HCT116 (cell line): Measurements from ENCODE around the gene RRM1. TPM values are rescaled to one million over a fixed set of nuclear protein-coding genes. Genes with fewer than 3 reads are reported as not detected.
"Not testable (repeated sequence)": the region's sequence is repeated elsewhere in the genome, so short reads cannot be mapped to it uniquely, and the experiment has no call there.

Experiments used
- ATAC-seq: fragments of 200-7000 bp; cut with Tn5 transposase; 2 replicates; pipeline ENCODE4 v1.9.1; 2020; ENCODE audit warnings: mild to moderate bottlenecking, moderate library complexity
- BruUV-seq: library from RNA; stranded (reverse); fragments of 400-500 nt; replicated peaks from 2 replicates; lab custom pipeline; 2021; lab: Mats Ljungman, UMichigan
- CTCF ChIA-PET: fragments of 300-600 bp; sonication (Branson Sonifier 250); formaldehyde crosslinking; loops from one replicate; lab custom pipeline; 2021; ENCODE audit warnings: antibody characterized with exemption; lab: Charles Lee
- POLR2A ChIA-PET: fragments of 300-600, 350-600 bp; sonication (Branson Sonifier 250); formaldehyde crosslinking; loops from one replicate; lab custom pipeline; 2021; ENCODE audit warnings: antibody characterized with exemption; lab: Charles Lee
- RAD21 ChIA-PET, 2 experiments: fragments of 300-600 bp; sonication (Branson Sonifier 250); formaldehyde crosslinking; loops; one replicate each; lab custom pipeline; 2023; ENCODE audit warnings: low total read pairs in 2 of 2; ENCODE audit not compliant: uncharacterized antibody in 2 of 2, unreplicated experiment in 2 of 2, low non-redundant PET in 1 of 2; lab: Charles Lee
- DNase-seq: peaks from one replicate; pipeline ENCODE4 v3.0.0-alpha.2; 2010; ENCODE audit warnings: low read depth, low spot score
- H2AFZ ChIP-seq: fragments of 200-600 bp; shearing (Covaris generic), sonication (generic); 2 replicates; pipeline ENCODE4 v1.6.1; 2017; ENCODE audit warnings: low read depth, mixed run types, mixed read lengths, antibody characterized with exemption, low read length; ENCODE audit not compliant: poor library complexity, severe bottlenecking
- H3K27ac ChIP-seq: 2 replicates; pipeline ENCODE4 v1.5.1; 2012; ENCODE audit warnings: low read depth, low read length
- H3K27me3 ChIP-seq: fragments of 200-600 bp; sonication (generic); 2 replicates; pipeline ENCODE4 v1.6.1; 2016; ENCODE audit warnings: mixed run types, low read length, mixed read lengths; ENCODE audit not compliant: insufficient read depth
- H3K36me3 ChIP-seq, 2 experiments: fragments of 200-500 bp in 1 of 2; fragments of 200-600 bp in 1 of 2; sonication (Bioruptor generic) in 1 of 2; sonication (generic) in 1 of 2; 2 replicates each; pipeline versions ENCODE4 v1.5.1 to v1.6.1; 2014 to 2016; ENCODE audit warnings: low read length in 2 of 2, inconsistent platforms in 1 of 2, mixed read lengths in 1 of 2, mixed run types in 1 of 2; ENCODE audit not compliant: insufficient read depth in 2 of 2, control insufficient read depth in 1 of 2
- H3K4me1 ChIP-seq, 2 experiments: fragments of 200-600 bp in 1 of 2; sonication (generic) in 1 of 2; 2 replicates each; pipeline versions ENCODE4 v1.5.1 to v1.6.1; 2012 to 2017; ENCODE audit warnings: low read length in 2 of 2, inconsistent platforms in 1 of 2, mild to moderate bottlenecking in 1 of 2, mixed read lengths in 1 of 2, mixed run types in 1 of 2, moderate library complexity in 1 of 2; ENCODE audit not compliant: insufficient read depth in 2 of 2, control insufficient read depth in 1 of 2
- H3K4me2 ChIP-seq: fragments of 200-600 bp; sonication (generic); 2 replicates; pipeline ENCODE4 v1.6.1; 2017; ENCODE audit warnings: mixed run types, low read length, mixed read lengths
- H3K4me3 ChIP-seq, 2 experiments: fragments of 200-600 bp in 1 of 2; sonication (generic) in 1 of 2; replicated peaks in 1 of 2; 2 replicates each; pipeline ENCODE4 v1.5.1; 2011 to 2016; ENCODE audit warnings: low read length in 2 of 2, control low read depth in 1 of 2, low read depth in 1 of 2, mild to moderate bottlenecking in 1 of 2, mixed read lengths in 1 of 2, mixed run types in 1 of 2
- H3K79me2 ChIP-seq: fragments of 200-600 bp; sonication (generic); 2 replicates; pipeline ENCODE4 v1.6.1; 2017; ENCODE audit warnings: mild to moderate bottlenecking, mixed run types, low read length, moderate library complexity, mixed read lengths; ENCODE audit not compliant: insufficient read depth
- H3K9ac ChIP-seq: fragments of 200-600 bp; sonication (generic); 2 replicates; pipeline ENCODE4 v1.6.1; 2016; ENCODE audit warnings: low read length, mixed read lengths
- H3K9me2 ChIP-seq: fragments of 200-600 bp; sonication (generic), shearing (Covaris generic); 2 replicates; pipeline ENCODE4 v1.6.1; 2017; ENCODE audit warnings: mixed run types, mild to moderate bottlenecking, moderate library complexity; ENCODE audit not compliant: insufficient read depth
- H3K9me3 ChIP-seq, 2 experiments: fragments of 200-500 bp in 1 of 2; fragments of 200-600 bp in 1 of 2; sonication (Bioruptor generic) in 1 of 2; sonication (generic) in 1 of 2; 2 replicates each; pipeline ENCODE4 v1.6.1; 2014 to 2017; ENCODE audit warnings: low read length in 2 of 2, mixed read lengths in 2 of 2, inconsistent platforms in 1 of 2, low read depth in 1 of 2, mild to moderate bottlenecking in 1 of 2, mixed run types in 1 of 2, moderate library complexity in 1 of 2; ENCODE audit not compliant: control insufficient read depth in 1 of 2, insufficient read depth in 1 of 2
- H4K20me1 ChIP-seq: fragments of 200-600 bp; sonication (generic), shearing (Covaris generic); 2 replicates; pipeline ENCODE4 v1.6.1; 2017; ENCODE audit warnings: mixed run types, mild to moderate bottlenecking, moderate library complexity; ENCODE audit not compliant: insufficient read depth
- ATF3 ChIP-seq: IDR thresholded peaks from 2 replicates; pipeline ENCODE4 v1.6.1; 2012
- CBX3 ChIP-seq: IDR thresholded peaks from 2 replicates; pipeline ENCODE4 v1.6.1; 2012; ENCODE audit warnings: low read depth
- EZH2phosphoT487 ChIP-seq: fragments of 200-600 bp; IDR thresholded peaks from 2 replicates; pipeline ENCODE4 v1.6.1; 2018; ENCODE audit warnings: antibody characterized with exemption, borderline replicate concordance
- FOSL1 ChIP-seq: IDR thresholded peaks from 2 replicates; pipeline ENCODE4 v1.6.1; 2012; ENCODE audit warnings: low read depth
- POLR2A ChIP-seq: IDR thresholded peaks from 2 replicates; pipeline ENCODE4 v1.7.0; 2011; ENCODE audit warnings: borderline replicate concordance; ENCODE audit not compliant: insufficient read depth, insufficient read length; ENCODE audit errors: extremely low read depth
- RAD21 ChIP-seq: IDR thresholded peaks from 2 replicates; pipeline ENCODE4 v1.6.1; 2012; ENCODE audit warnings: low read depth, mild to moderate bottlenecking
- SP1 ChIP-seq: IDR thresholded peaks from 2 replicates; pipeline ENCODE4 v1.6.1; 2012; ENCODE audit warnings: low read depth
- SRF ChIP-seq: IDR thresholded peaks from 2 replicates; pipeline ENCODE4 v1.6.1; 2012; ENCODE audit warnings: low read depth
- ZFX ChIP-seq: fragments of 450-650 bp; IDR thresholded peaks from 2 replicates; pipeline ENCODE4 v1.6.1; 2017
- intact Hi-C: fragments of 100-400 bp; cut with micrococcal nuclease; formaldehyde crosslinking; loops from 2 replicates; pipeline ENCODE4 v1.10.0; 2022
- total RNA-seq: library from RNA; stranded (reverse); gene quantifications from one replicate; pipeline ENCODE4 v1.2.1, GENCODE V29; 2021; ENCODE audit not compliant: unreplicated experiment
- TF ChIP-seq, protein P1 (sequence below): IDR thresholded peaks from 2 replicates; pipeline ENCODE4 v1.6.1; 2012; ENCODE audit warnings: low read depth

The RRM1 gene
- total RNA-seq, 1 experiment from 2014 or later: 134 TPM

DNA sequence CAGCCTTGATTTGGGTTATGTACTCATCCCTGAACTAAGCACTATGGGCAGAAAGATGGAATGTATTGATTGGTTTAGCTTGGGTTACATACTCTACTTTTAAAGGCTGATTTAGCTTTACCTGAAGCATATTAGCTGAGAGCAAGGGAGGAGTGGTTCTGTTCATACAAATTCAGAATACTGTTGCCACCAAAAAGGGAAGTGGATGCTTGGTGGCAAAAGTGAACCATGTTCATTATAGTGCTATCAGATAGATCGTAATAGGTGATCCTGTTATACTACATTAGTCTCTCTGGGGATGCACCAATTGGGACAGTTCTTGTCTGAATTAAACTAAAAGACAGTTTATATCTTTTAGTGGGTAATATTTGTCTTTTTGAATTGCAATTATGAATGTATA is 44.5 kb upstream of the RRM1 start (continued):
- TF ChIP-seq, protein P1, sequence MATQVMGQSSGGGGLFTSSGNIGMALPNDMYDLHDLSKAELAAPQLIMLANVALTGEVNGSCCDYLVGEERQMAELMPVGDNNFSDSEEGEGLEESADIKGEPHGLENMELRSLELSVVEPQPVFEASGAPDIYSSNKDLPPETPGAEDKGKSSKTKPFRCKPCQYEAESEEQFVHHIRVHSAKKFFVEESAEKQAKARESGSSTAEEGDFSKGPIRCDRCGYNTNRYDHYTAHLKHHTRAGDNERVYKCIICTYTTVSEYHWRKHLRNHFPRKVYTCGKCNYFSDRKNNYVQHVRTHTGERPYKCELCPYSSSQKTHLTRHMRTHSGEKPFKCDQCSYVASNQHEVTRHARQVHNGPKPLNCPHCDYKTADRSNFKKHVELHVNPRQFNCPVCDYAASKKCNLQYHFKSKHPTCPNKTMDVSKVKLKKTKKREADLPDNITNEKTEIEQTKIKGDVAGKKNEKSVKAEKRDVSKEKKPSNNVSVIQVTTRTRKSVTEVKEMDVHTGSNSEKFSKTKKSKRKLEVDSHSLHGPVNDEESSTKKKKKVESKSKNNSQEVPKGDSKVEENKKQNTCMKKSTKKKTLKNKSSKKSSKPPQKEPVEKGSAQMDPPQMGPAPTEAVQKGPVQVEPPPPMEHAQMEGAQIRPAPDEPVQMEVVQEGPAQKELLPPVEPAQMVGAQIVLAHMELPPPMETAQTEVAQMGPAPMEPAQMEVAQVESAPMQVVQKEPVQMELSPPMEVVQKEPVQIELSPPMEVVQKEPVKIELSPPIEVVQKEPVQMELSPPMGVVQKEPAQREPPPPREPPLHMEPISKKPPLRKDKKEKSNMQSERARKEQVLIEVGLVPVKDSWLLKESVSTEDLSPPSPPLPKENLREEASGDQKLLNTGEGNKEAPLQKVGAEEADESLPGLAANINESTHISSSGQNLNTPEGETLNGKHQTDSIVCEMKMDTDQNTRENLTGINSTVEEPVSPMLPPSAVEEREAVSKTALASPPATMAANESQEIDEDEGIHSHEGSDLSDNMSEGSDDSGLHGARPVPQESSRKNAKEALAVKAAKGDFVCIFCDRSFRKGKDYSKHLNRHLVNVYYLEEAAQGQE: no peak
- no peak for TF ChIP-seq EZH2phosphoT487
- no peak for TF ChIP-seq RAD21
- TF ChIP-seq POLR2A: no peak

DNA sequence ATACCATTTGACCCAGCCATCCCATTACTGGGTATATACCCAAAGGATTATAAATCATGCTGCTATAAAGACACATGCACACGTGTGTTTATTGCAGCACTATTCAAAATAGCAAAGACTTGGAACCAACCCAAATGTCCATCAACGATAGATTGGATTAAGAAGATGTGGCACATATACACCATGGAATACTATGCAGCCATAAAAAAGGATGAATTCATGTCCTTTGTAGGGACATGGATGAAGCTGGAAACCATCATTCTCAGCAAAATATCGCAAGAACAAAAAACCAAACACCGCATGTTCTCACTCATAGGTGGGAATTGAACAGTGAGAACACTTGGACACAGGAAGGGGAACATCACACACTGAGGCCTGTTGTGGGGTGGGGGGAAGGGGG is 41.4 kb upstream of the RRM1 start:
- H3K4me2 ChIP-seq, H4K20me1 ChIP-seq, H3K79me2 ChIP-seq, BruUV-seq, H2AFZ ChIP-seq, H3K9me2 ChIP-seq, H3K9ac ChIP-seq, RAD21 ChIA-PET, intact Hi-C loops, DNase-seq, H3K4me3 ChIP-seq, H3K27me3 ChIP-seq, POLR2A ChIA-PET, H3K27ac ChIP-seq, H3K36me3 ChIP-seq, H3K4me1 ChIP-seq, ATAC-seq, CTCF ChIA-PET, H3K9me3 ChIP-seq: not testable (repeated sequence)

DNA sequence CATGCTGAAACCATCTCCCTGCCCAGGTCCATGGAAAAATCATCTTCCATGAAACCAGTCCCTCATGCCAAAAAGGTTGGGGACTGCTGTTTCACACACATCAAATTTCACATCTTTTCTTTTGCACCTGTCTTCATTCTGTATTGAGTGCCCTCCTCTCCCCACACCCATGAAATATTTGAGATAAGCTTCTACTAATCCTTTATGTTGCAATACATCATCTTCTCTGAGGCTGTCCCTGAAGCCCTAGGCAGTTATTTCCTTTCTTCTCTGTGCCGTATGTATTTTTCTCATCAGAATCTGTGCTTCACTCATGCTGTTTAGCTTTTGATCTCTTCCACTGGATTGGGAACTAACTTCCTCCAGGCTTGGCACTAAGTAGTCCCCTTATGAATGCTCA is 40.0 kb upstream of the RRM1 start:
- ChIA-PET CTCF (interaction anchor here (1.8 kb wide), 1 partner anchor 200 kb away, joined by 5 read pairs; the partner anchor contains the start of gene STIM1), POLR2A (no interaction called here), RAD21 (no interaction called here)
- intact Hi-C loops: no loop called here
- no peak overlapping the region for H2AFZ ChIP-seq
- no peak overlapping the region for H3K9ac ChIP-seq
- no peak for DNase-seq
- H3K9me3 ChIP-seq: no peaks in the 10 kb centered on the region
- H3K4me3 ChIP-seq: no peak overlapping the region
- H3K79me2 ChIP-seq: no peaks in the 10 kb centered on the region
- no peak overlapping the region for H3K4me2 ChIP-seq
- BruUV-seq: no TSS peak
- no peaks in the 10 kb centered on the region for H4K20me1 ChIP-seq
- no peak for ATAC-seq
- H3K27ac ChIP-seq: no peak overlapping the region
- H3K27me3 ChIP-seq: no peaks in the 10 kb centered on the region
- H3K4me1 ChIP-seq: no peaks in the 10 kb centered on the region
- H3K9me2 ChIP-seq: no peaks in the 10 kb centered on the region
- no peaks in the 10 kb centered on the region for H3K36me3 ChIP-seq
- TF ChIP-seq CBX3 (no peak), SP1 (no peak), FOSL1 (no peak), ZFX (no peak), ATF3 (no peak), SRF (no peak)
- TF ChIP-seq, protein P1: no peak
